Measurements from ENCODE around the gene KLF7. TPM values are rescaled to one million over a fixed set of nuclear protein-coding genes. Genes with fewer than 3 reads are reported as not detected.

Gene KLF7
- total RNA-seq, 1 donor from 2014 or later: 35.8 TPM

- H3K4me1 Mint-ChIP-seq: peaks cover 38% of the 10 kb centered on the region
- TF ChIP-seq, protein P1, sequence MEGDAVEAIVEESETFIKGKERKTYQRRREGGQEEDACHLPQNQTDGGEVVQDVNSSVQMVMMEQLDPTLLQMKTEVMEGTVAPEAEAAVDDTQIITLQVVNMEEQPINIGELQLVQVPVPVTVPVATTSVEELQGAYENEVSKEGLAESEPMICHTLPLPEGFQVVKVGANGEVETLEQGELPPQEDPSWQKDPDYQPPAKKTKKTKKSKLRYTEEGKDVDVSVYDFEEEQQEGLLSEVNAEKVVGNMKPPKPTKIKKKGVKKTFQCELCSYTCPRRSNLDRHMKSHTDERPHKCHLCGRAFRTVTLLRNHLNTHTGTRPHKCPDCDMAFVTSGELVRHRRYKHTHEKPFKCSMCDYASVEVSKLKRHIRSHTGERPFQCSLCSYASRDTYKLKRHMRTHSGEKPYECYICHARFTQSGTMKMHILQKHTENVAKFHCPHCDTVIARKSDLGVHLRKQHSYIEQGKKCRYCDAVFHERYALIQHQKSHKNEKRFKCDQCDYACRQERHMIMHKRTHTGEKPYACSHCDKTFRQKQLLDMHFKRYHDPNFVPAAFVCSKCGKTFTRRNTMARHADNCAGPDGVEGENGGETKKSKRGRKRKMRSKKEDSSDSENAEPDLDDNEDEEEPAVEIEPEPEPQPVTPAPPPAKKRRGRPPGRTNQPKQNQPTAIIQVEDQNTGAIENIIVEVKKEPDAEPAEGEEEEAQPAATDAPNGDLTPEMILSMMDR (IDR thresholded peaks at IDR 0.05): no peak
- no peak overlapping the region for H3K27ac Mint-ChIP-seq
- no peak for DNase-seq
- ChIA-PET CTCF (interaction anchor here (1.0 kb wide), 1 partner anchor 15 kb away, joined by 3 read pairs; no protein-coding TSS in a partner anchor), POLR2A (interaction anchor here (2.3 kb wide), 1 partner anchor 77 kb away, joined by 9 read pairs; the partner anchor contains the start of gene KLF7)
- H3K4me3 Mint-ChIP-seq: no peak overlapping the region
- peaks cover 3% of the 10 kb centered on the region for H3K9me3 Mint-ChIP-seq
- ATAC-seq (ENCODE audit: low read depth): no peak
- H3K27me3 Mint-ChIP-seq: no peaks in the 10 kb centered on the region
- H3K36me3 Mint-ChIP-seq (ENCODE audit: low read depth): peaks cover 48% of the 10 kb centered on the region
- intact Hi-C loops (cut with micrococcal nuclease): no loop called here
These were observed 76.9 kb downstream of the KLF7 start for GRCh38 chr2:207088839-207089238.

DNA sequence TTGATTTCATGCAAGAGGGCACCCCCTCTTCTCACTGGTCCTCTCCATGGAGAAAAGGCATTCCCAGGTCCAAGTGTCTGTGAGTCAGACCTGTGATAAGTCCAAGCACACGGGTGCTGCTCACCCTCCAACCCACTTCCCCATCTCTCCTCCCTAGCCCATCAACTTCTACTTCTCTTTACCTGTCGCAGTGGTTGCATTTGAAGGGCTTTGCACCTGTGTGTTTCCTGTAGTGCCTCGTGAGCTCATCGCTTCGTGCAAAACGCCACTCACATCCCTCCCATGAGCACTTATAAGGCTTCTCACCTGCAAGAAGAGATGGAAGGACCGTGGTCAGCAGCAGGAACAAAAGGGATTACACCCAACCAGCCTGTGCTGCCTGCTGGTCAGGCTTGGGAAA is 77.5 kb downstream of the KLF7 start:
- no peak for ATAC-seq (ENCODE audit: low read depth)
- Mint-ChIP-seq H3K4me1 (peaks cover 36% of the 10 kb centered on the region), H3K4me3 (no peak overlapping the region), H3K27ac (peak overlapping the region; percentile 15), H3K36me3 (ENCODE audit: low read depth) (peaks cover 49% of the 10 kb centered on the region), H3K27me3 (no peaks in the 10 kb centered on the region), H3K9me3 (peaks cover 1% of the 10 kb centered on the region)
- intact Hi-C loops (cut with micrococcal nuclease): no loop called here
- no peak for DNase-seq
- CTCF ChIA-PET: interaction anchor here (1.0 kb wide), 1 partner anchor 14 kb away, joined by 3 read pairs; no protein-coding TSS in a partner anchor
- TF ChIP-seq, protein P1 (IDR thresholded peaks at IDR 0.05): no peak
- POLR2A ChIA-PET: interaction anchor here (2.3 kb wide), 1 partner anchor 78 kb away, joined by 9 read pairs; the partner anchor contains the start of gene KLF7

DNA sequence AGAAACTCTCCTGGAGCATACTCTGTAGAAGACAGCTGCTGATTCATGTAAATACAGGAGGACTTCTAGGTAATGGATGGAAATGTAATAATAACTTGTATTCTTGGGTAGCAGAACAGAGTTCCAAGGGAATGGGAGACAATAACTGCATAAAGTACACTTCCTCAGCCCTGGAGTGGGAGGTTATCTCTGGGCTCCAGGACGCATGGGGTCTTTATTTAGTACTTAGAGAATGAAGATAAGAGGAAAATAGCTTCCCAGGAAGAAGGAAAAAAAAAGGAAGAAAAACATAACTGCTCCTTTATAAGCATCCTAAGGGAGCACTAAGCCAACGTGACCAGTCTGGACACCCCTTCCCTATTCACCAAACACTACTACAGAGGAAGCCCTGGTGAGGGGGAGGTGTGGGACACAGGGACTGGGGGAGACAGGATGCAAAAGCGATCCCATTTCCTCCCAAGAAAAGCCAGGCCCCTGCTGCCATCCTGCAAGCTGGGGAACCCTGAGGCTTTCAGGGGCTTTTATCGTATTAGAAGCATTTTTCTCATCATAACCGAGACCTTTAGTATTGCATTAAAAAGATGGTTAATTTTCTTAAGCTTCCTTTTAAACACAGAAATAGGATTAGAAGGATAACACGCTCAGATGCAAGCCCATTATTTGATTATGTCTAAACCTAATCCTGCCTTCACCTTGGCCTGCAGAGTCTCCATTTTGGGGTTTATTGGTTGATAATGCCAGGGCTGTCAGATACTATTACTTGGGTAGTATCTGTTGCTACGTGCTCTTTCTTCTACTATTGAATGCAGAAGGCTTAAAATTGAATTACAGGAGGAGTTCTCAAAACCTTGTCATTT is 78.5 kb downstream of the KLF7 start:
- POLR2A ChIA-PET: interaction anchor here (2.3 kb wide), 1 partner anchor 79 kb away, joined by 9 read pairs; the partner anchor contains the start of gene KLF7
- TF ChIP-seq, protein P1 (IDR thresholded peaks at IDR 0.05): no peak
- Mint-ChIP-seq H3K9me3 (no peaks in the 10 kb centered on the region), H3K4me1 (peaks cover 35% of the 10 kb centered on the region), H3K4me3 (no peak overlapping the region), H3K27ac (no peak overlapping the region), H3K36me3 (ENCODE audit: low read depth) (peaks cover 57% of the 10 kb centered on the region), H3K27me3 (no peaks in the 10 kb centered on the region)
- ATAC-seq (ENCODE audit: low read depth) (no peak), DNase-seq (no peak)
- CTCF ChIA-PET: no interaction called here
- intact Hi-C loops (cut with micrococcal nuclease): no loop called here

DNA sequence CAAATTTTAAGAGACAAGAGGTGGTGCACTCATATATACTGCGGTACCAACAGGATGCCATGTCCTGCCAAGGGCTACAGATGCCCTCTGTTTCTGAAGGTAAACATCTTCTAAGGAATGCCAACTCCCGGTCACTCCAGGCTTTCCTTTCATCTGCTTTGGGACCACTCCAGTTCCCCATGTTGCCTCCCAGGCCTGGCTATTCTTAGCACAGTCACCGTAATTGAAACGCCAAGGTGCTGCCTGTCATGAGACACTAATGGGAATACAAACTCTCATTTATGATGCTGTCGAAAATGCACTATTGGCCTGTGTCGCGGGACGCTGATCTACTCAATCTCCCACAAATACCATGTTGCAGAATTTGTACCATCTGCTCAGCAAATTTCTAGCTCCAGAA is 79.6 kb downstream of the KLF7 start:
- Mint-ChIP-seq H3K9me3 (no peaks in the 10 kb centered on the region), H3K27me3 (no peaks in the 10 kb centered on the region), H3K27ac (no peak overlapping the region), H3K4me1 (peaks cover 29% of the 10 kb centered on the region), H3K36me3 (ENCODE audit: low read depth) (peaks cover 64% of the 10 kb centered on the region), H3K4me3 (no peak overlapping the region)
- ChIA-PET CTCF (no interaction called here), POLR2A (no interaction called here)
- intact Hi-C loops (cut with micrococcal nuclease): no loop called here
- ATAC-seq (ENCODE audit: low read depth) (no peak), DNase-seq (no peak)
- TF ChIP-seq, protein P1 (IDR thresholded peaks at IDR 0.05): no peak

DNA sequence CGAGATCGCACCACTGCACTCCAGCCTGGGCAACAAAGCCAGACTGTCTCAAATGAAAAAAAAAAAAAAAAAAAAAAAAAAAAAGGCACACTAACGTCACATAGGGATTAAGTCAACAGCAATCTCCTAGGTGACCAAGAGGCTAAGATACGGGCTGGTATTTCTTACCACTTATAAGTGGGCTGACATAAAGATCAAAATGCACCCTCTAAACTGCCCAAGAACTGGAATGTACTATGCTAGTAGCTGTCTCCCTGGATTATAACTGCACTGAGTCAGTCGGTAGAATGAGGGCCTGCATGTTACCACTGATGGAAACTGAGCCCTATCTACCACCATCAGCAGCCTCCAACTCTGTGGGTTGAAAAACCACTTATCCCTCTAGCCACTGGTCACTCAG is 80.6 kb downstream of the KLF7 start:
- TF ChIP-seq, protein P1 (IDR thresholded peaks at IDR 0.05): no peak
- Mint-ChIP-seq H3K4me3 (no peak overlapping the region), H3K4me1 (peaks cover 18% of the 10 kb centered on the region), H3K27ac (no peak overlapping the region), H3K27me3 (no peaks in the 10 kb centered on the region), H3K9me3 (no peaks in the 10 kb centered on the region), H3K36me3 (ENCODE audit: low read depth) (peaks cover 69% of the 10 kb centered on the region)
- intact Hi-C loops (cut with micrococcal nuclease): no loop called here
- ChIA-PET POLR2A (no interaction called here), CTCF (no interaction called here)
- ATAC-seq (ENCODE audit: low read depth): no peak
- no peak for DNase-seq

Data from activated B cell treated with CpG ODN at 0.5 μM for 24 hours (primary cell).